Pulmonary artery endothelial cell (primary cell): ENCODE data around the gene GRIK1. TPM values are rescaled to one million over a fixed set of nuclear protein-coding genes. Genes with fewer than 3 reads are reported as not detected.

Source experiments
- DNase-seq: peaks from one replicate; pipeline ENCODE4 v3.0.0-alpha.2; 2011; ENCODE audit warnings: low read depth, low spot score
- total RNA-seq: library from RNA; depleted of rRNA; stranded (reverse); fragments of >200 nt; gene quantifications from 2 replicates; pipeline ENCODE4 v1.2.3, GENCODE V29; 2014

The GRIK1 gene
- total RNA-seq, 1 donor from 2014 or later: not detected

DNA sequence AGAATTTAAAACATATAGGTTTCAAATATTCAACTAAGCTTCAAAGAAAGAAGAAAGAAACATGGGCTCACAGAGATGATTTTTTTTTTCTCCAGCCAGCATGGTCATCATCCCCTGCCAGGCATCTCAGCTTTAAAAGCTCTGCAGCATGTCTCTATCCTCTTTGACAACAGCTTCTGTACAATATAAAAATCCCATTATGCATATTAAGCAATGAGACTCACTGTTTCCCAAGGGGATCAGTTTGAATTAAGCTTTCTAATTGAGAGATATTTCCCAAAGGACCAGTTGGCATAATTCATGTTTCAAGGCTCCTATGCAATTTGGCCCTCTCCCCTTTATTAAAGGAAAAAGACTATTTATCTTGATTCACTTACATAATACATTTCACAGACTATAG lies 220.3 kb downstream of the GRIK1 start:
- no peak for DNase-seq

DNA sequence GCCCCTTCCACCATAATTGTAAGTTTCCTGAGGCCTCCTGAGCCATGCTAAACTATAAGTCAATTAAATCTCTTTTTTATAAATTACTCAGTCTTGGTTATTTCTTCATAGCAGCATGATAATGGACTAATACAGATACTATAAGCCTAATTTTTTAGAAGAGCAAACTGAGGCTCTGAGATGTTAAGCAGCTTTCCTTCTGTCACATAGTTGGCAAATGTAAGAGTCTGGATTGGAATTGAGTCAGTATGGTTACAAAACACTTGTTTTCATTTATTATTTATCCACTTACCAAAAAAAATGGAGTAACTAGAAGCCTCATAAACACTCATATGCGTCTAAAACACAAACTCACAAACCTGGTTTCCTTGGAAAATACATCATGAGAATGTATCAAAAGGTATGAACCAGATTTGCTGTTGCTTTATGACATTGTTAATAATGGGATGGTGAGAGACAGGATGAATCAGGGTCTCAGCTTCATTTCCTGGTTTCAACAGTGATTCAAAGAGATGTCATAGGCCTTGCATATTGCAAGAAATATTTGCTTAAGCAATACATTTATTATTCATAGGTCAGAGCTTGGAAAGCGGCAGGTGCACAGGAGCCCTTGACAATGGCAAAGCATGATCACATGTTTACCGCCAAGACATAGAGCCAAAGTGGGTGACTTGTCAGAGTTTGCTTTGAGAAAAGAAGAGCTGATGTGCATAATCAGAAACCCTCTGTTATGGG lies 221.5 kb downstream of the GRIK1 start:
- no peak for DNase-seq

DNA sequence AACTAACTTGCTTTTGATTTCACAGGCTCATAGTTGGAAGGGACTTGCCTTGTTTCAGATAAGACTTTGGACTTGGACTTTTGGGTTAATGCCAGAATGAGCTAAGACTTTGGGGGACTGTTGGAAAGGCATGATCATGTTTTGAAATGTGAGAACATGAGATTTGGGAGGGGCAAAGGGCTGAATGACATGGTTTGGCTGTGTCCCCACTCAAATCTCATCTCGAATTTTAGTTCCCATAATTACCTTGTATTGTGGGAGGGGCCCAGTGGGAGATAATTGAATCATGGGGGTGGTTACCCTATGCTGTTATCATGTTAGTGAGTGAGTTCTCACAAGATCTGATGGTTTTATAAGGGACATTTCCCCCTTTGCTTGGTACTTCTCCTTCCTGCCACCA lies 222.1 kb downstream of the GRIK1 start:
- no peak for DNase-seq

DNA sequence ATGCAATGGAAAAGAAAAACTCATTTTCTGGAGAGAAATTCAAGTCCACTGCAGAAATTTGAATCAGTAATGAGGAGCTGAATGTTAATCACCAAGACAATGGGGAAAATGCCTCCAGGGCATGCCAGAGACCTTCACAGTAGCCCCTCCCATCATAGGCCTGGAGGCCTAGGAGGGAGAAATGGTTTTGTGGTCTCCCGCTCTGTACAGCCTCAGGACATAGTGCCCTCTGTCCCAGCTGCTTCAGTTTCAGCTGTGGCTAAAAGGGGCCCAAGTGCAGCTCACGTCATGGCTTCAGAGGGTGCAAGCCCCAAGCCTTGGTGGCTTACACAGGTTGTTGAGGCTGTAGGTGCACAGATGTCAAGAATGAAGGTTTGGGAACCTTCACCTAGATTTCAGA lies 223.0 kb downstream of the GRIK1 start:
- no peak for DNase-seq

DNA sequence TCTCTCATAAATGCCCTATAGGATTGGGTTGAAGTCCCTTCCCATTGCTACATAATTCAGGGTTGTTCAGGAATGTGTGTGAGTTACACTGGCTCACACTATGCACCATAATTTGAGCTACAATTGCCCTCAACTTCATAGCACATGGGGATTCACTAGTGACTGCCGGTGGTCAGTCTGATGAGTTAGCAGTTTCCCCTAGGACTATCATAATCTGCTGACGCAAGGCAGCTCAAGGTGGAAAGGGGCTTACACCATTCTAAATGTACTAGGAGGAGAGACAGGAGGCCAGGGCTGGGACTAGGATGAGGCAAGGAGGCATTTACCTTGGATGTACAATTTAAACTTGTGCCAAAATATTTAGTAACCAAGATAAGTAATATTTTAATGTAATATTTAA lies 224.7 kb downstream of the GRIK1 start:
- no peak for DNase-seq

DNA sequence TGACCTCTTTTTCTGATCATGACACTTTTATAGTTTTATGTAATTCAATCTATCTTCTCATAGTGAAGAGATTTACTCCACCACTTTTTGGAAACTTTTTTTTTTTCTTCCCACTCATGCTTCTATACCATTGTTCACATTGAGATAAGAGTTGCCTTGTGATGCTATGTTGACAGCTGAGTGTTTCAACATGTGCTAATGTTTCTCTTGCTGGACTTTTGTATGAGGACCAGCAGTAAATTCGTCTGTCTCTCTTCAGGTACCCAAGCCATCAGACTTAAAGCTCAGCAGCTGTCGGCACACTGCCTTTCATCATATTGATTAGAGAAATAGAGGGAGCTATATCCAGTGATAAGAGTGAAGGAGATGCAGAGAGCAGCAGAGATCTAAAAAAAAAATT lies 227.0 kb downstream of the GRIK1 start:
- DNase-seq: no peak

DNA sequence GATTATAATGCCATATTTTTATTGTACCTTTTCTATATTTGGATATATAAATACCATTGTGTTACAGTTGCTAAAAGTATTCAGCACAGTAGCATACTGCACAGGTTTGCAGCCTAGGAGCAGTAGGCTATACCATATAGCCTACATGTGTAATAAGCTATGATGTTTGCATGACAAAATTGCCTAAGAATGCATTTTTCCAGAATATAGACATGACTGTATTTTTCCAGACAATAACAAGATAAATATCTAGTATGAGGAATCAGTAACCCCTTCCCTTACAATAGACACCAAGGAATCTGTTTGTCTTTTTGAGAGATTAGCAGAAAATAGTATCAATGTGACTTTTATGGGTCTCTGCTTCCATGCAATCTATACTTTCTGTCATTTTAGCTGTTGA lies 228.6 kb downstream of the GRIK1 start:
- no peak for DNase-seq

GRCh38 chr21:29710498-29710897 lies 229.3 kb downstream of the GRIK1 start:
- no peak for DNase-seq

GRCh38 chr21:29708401-29708800 lies 231.4 kb downstream of the GRIK1 start:
- DNase-seq: no peak

DNA sequence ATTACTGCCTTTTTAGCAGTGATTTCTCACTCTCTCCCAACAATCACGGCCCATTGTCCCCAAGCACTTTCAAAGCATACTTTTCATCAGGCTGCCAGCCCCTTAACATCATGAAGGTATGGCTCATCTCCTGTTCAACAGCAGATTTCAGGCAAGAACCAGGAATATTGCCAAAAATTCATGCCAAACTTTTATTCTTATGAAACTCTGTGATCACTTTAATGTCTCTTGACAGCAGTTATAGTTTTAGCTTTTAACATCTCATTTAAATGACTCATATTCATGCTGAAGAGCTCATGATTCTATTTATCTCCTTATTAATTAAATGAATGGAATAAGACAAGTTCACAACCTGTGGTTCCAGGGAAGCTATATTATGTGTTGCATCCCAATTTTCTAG lies 235.1 kb downstream of the GRIK1 start:
- no peak for DNase-seq

DNA sequence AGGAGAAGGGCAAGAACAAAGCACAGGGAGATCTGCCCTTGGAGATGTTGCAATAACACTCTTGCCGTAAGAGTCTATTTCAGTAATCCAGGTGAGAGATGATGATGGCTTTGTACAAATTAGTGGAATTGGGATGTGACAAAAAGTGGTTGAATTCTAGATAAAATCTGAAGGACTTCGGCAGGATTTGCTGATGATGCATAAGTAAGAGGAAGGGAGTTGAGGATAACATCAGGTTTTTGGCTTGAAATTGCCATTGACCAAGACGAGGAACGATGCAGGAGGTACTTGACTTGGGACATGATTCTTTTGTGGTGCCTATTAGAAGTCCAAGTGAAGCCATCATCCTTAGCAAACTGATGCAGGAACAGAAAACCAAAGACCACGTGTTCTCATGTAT lies 238.1 kb downstream of the GRIK1 start:
- no peak for DNase-seq

DNA sequence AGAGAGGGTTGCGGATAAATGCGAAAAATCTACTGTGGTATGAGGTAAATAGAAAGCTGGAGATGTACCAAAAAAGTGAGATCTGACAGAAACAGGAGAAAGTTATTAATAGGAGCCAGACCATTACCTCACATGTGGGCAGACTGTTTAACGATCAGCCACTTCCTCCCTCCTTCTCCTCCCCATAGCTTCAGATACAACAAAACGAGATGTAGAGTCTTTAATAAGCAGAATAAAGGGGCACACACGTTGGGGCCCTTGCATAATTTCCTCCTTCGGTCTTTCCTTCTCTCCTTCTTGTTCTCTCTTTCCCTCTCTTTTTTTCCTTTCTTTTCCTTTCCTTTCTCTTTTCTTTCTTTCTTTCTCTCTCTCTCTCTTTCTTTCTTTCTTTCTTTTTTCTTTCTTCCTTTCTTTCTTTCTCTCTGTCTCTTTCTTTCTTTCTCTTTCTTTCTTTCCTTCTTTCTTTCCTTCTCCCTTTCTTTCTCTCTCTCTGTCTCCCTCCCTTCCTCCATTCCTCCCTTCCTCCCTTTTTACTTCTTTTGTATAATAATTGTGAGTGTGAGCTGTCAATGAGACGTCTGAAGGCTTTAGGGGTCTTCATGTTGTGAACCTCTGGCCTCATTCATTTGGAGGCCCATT lies 242.1 kb downstream of the GRIK1 start:
- no peak for DNase-seq

GRCh38 chr21:29696937-29697336 lies 242.9 kb downstream of the GRIK1 start:
- no peak for DNase-seq

DNA sequence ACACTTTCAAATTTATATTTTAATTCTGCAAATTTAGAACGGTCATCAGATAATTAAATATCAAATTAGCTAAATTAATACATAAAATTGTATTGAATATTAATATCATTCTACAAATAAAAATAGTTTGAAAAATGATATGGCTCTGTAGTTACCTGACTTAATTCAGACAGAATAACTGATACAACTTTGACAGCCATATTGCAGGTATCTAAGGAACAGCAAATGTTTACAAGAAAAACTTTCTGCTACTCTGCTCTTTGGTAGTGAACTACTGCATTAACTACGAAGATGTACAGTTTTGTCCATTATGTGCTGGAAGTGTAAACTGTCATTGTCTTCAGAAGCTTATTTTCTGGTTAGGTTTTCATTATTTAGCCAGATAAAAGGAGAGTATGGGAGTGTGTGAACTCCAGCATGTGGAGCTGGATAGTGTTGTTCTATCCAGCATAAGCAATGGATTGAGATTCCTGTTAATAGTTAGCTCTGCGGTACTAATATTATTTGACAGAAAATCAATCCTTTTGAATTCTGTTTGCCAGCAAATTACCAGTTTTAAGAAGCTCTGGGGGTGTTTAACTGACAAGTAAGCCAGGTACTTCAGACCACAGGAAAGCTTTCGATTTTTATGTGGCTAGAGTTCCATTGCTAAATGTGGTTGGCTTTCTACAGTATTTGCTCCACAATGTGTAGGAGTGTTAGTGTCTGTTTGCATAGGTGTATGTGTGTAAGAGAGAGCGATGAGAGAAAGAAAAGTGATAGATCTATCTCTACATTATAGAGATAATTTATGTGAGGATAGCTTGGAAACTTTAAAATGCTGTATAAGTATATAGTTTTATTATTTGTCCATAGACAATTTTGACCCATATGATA lies 247.9 kb downstream of the GRIK1 start:
- no peak for DNase-seq

- no peak for DNase-seq
Observed at GRCh38 chr21:29689753-29690152, 250.0 kb downstream of the GRIK1 start.

DNA sequence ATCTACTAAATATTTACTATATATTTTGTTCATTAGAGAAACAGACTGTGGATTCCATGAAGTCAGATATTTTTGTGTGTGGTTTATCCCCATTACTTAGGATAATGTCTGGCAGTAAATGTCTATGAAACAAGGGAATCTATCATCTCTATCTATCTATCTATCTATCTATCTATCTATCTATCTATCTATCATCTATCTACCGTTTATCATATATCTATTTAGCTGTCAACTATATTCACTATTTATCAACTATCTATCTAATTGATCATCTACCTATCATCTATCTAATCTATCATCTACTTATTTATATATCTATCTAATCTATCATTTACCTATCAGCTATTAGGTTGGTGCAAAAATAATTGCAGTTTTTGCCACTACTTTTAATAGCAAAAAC lies 255.7 kb downstream of the GRIK1 start:
- DNase-seq: no peak

DNA sequence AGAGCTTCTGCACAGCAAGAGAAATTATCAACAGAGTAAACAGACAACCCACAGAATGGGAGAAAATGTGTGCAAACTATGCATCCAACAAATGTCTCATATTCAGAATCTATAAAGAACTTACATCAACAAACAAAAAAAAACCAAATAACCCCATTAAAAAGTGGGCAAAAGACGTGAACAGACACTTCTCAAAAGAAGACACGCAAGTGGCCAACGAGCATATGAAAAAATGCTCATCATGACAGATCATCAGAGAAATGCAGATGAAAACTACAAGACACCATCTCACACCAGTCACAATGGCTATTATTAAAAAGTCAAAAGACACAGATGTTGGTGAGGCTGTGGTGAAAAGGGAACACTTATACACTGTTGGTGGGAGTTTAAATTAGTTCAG lies 257.0 kb downstream of the GRIK1 start:
- no peak for DNase-seq

- DNase-seq: no peak
Observed at GRCh38 chr21:29680273-29680672, 259.5 kb downstream of the GRIK1 start.

- no peak for DNase-seq
Observed at GRCh38 chr21:29678626-29679025, 261.2 kb downstream of the GRIK1 start.

DNA sequence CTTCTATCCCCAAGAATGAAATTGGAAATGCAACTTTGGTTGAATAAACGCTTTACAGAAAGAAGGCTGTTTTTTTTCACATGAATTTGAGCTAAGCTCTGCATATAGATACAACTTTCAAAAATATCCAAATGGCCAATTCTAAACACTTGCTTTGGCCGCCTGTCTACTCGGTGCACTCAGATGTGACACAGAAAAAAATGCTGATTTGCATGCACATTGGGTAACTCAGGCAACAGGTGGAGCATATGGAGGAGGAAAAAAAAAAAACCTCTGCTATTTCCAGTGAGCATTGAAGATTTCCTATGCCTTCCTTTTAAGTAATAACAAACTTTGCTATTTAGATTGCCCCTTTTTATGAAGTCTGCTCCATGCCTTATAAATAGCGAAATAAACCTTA lies 262.5 kb downstream of the GRIK1 start:
- no peak for DNase-seq

DNA sequence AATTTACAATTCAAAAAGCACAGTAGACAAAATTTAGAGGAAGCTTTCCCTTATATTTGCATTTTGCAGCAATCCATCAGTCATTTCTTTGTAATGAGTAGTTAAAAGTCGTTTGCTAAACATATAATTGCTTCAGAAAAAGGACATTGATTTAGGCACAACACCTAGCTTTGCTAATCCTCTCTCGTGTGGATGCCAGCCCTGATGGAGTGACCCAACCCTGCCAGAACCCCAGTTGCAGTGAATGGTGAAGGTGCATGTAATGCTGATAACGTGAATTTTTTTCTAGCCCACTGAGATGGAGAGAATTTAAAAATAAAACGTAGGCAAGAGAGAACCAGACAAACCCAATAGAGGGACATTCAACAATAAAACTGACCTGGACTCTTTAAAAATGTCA lies 263.4 kb downstream of the GRIK1 start:
- DNase-seq: no peak

GRCh38 chr21:29675451-29675850 lies 264.3 kb downstream of the GRIK1 start:
- DNase-seq: no peak
